Measurements from ENCODE around the gene MIPEP. TPM values are rescaled to one million over a fixed set of nuclear protein-coding genes. Genes with fewer than 3 reads are reported as not detected.
A peak's percentile ranks its signal among the peaks of the same experiment; 100 is the strongest.
"Not testable (repeated sequence)": the region's sequence is repeated elsewhere in the genome, so short reads cannot be mapped to it uniquely, and the experiment has no call there.

MIPEP gene
- polyA plus RNA-seq, 10 donors = 7.4 to 21.6 (median 8.6) TPM

GRCh38 chr13:23776698-23777574, 112.3 kb downstream of the MIPEP start:
- DNase-seq = no peak

GRCh38 chr13:23772717-23773116, 116.5 kb downstream of the MIPEP start:
- DNase-seq = no peak

GRCh38 chr13:23771956-23772355, 117.2 kb downstream of the MIPEP start:
- DNase-seq = no peak

- no peak for DNase-seq
Measured at GRCh38 chr13:23771552-23771951, 117.6 kb downstream of the MIPEP start.

GRCh38 chr13:23770973-23771372, 118.2 kb downstream of the MIPEP start:
- no peak for DNase-seq

GRCh38 chr13:23770428-23770827, 118.8 kb downstream of the MIPEP start:
- DNase-seq = no peak

GRCh38 chr13:23769401-23769800, 119.8 kb downstream of the MIPEP start:
- DNase-seq = no peak

- no peak for DNase-seq
Measured at GRCh38 chr13:23767838-23768237, 121.4 kb downstream of the MIPEP start.

- DNase-seq = no peak
Measured at GRCh38 chr13:23766939-23767338, 122.3 kb downstream of the MIPEP start.

- no peak for DNase-seq
Measured at GRCh38 chr13:23766283-23766682, 122.9 kb downstream of the MIPEP start.

- no peak for DNase-seq
Measured at GRCh38 chr13:23765531-23765930, 123.7 kb downstream of the MIPEP start.

- peak in 1 of 3 donors; percentile 14 for DNase-seq
Measured at GRCh38 chr13:23763318-23763717, 125.9 kb downstream of the MIPEP start.

- DNase-seq = not testable (repeated sequence)
Measured at GRCh38 chr13:23761760-23762159, 127.4 kb downstream of the MIPEP start.

GRCh38 chr13:23760000-23760399, 129.2 kb downstream of the MIPEP start:
- no peak for DNase-seq

- no peak for DNase-seq
Measured at GRCh38 chr13:23758798-23759527, 130.2 kb downstream of the MIPEP start.

GRCh38 chr13:23754997-23755396, 134.2 kb downstream of the MIPEP start:
- DNase-seq = no peak

GRCh38 chr13:23754506-23754905, 134.7 kb downstream of the MIPEP start:
- no peak for DNase-seq

- DNase-seq = peak; percentile 15 to 47 (median 23)
Measured at GRCh38 chr13:23753458-23753857, 135.7 kb downstream of the MIPEP start.

GRCh38 chr13:23752111-23753001, 136.8 kb downstream of the MIPEP start:
- no peak for DNase-seq

GRCh38 chr13:23751195-23751594, 138.0 kb downstream of the MIPEP start:
- no peak for DNase-seq

GRCh38 chr13:23750383-23751121, 138.6 kb downstream of the MIPEP start:
- no peak for DNase-seq

Measured in muscle of back (tissue), 11 donors.